ENCODE results near the gene AGTRAP.

Gene AGTRAP

GRCh38 chr1:11735854-11736745, at the start of gene AGTRAP:
Gene AGTRAP, plus strand, starts transcription at chr1:11736136. Its CDS starts 73 bp downstream, at chr1:11736209.
- peak; percentile 85 to 90 for DNase-seq (ENCODE audit: low read depth in 2 of 2)

GRCh38 chr1:11688506-11688905, 47.4 kb upstream of the AGTRAP start:
- no peak for DNase-seq (ENCODE audit: low read depth in 2 of 2)

GRCh38 chr1:11690397-11691301, 45.3 kb upstream of the AGTRAP start:
- no peak for DNase-seq (ENCODE audit: low read depth in 2 of 2)

GRCh38 chr1:11691302-11691914, 44.5 kb upstream of the AGTRAP start, which contains the start of gene DRAXIN:
Gene DRAXIN, plus strand, starts transcription at chr1:11691710. Its CDS starts 14,549 bp downstream, at chr1:11706259.
- DNase-seq (ENCODE audit: low read depth in 2 of 2): no peak

- DNase-seq (ENCODE audit: low read depth in 2 of 2): no peak
Observed at GRCh38 chr1:11691928-11692711, 43.8 kb upstream of the AGTRAP start.

- peak; percentile 29 to 30 for DNase-seq (ENCODE audit: low read depth in 2 of 2)
Observed at GRCh38 chr1:11693024-11693590, 42.8 kb upstream of the AGTRAP start.

- DNase-seq (ENCODE audit: low read depth in 2 of 2): no peak
Observed at GRCh38 chr1:11693917-11694316, 42.0 kb upstream of the AGTRAP start.

GRCh38 chr1:11695861-11696260, 40.1 kb upstream of the AGTRAP start:
- DNase-seq (ENCODE audit: low read depth in 2 of 2): no peak

GRCh38 chr1:11697188-11697892, 38.6 kb upstream of the AGTRAP start:
- DNase-seq (ENCODE audit: low read depth in 2 of 2): no peak

GRCh38 chr1:11697893-11698210, 38.1 kb upstream of the AGTRAP start:
- no peak for DNase-seq (ENCODE audit: low read depth in 2 of 2)

- DNase-seq (ENCODE audit: low read depth in 2 of 2): no peak
Observed at GRCh38 chr1:11700601-11701467, 35.1 kb upstream of the AGTRAP start.

- DNase-seq (ENCODE audit: low read depth in 2 of 2): no peak
Observed at GRCh38 chr1:11701551-11701961, 34.4 kb upstream of the AGTRAP start.

- no peak for DNase-seq (ENCODE audit: low read depth in 2 of 2)
Observed at GRCh38 chr1:11701981-11702803, 33.7 kb upstream of the AGTRAP start.

- DNase-seq (ENCODE audit: low read depth in 2 of 2): no peak
Observed at GRCh38 chr1:11703357-11704193, 32.4 kb upstream of the AGTRAP start.

GRCh38 chr1:11704194-11704529, 31.8 kb upstream of the AGTRAP start:
- no peak for DNase-seq (ENCODE audit: low read depth in 2 of 2)

- no peak for DNase-seq (ENCODE audit: low read depth in 2 of 2)
Observed at GRCh38 chr1:11704691-11705475, 31.1 kb upstream of the AGTRAP start.

GRCh38 chr1:11705596-11705995, 30.3 kb upstream of the AGTRAP start:
- no peak for DNase-seq (ENCODE audit: low read depth in 2 of 2)

Measured in stimulated activated CD8-positive, alpha-beta memory T cell treated with anti-CD3 and anti-CD28 coated beads, Interleukin-2, amount 100 ng/mL, for 48 hours (primary cell).